PC-9 (cell line): Measurements from ENCODE around the gene E2F6. TPM values are rescaled to one million over a fixed set of nuclear protein-coding genes. Genes with fewer than 3 reads are reported as not detected.
A peak's percentile ranks its signal among the peaks of the same experiment; 100 is the strongest.

Source experiments
- BruUV-seq: library from RNA; stranded (reverse); fragments of 400-500 nt; replicated peaks from 2 replicates; lab custom pipeline; 2021; lab: Mats Ljungman, UMichigan
- CTCF ChIA-PET: fragments of 300-600 bp; sonication (Branson Sonifier 250); formaldehyde crosslinking; loops from one replicate; lab custom pipeline; 2022; ENCODE audit warnings: antibody characterized with exemption; lab: Charles Lee
- POLR2A ChIA-PET: fragments of 300-600 bp; sonication (Branson Sonifier 250); formaldehyde crosslinking; loops from one replicate; lab custom pipeline; 2022; ENCODE audit warnings: antibody characterized with exemption; ENCODE audit not compliant: unreplicated experiment; lab: Charles Lee
- DNase-seq, 2 experiments: peaks; one replicate each; pipeline versions ENCODE4 v3.0.0 to v3.0.0-alpha.2; 2015 to 2022; ENCODE audit warnings: mixed read lengths in 1 of 2
- H2AFZ ChIP-seq: fragments of 200-600 bp; sonication (generic); 2 replicates; pipeline ENCODE4 v1.8.1; 2017; ENCODE audit warnings: antibody characterized with exemption
- H3F3A ChIP-seq: fragments of 200-600 bp; sonication (generic); 2 replicates; pipeline ENCODE4 v1.8.1; 2017; ENCODE audit warnings: antibody characterized with exemption, mild to moderate bottlenecking, low read depth; ENCODE audit not compliant: insufficient read depth
- H3K27ac ChIP-seq: fragments of 200-600 bp; sonication (generic); 2 replicates; pipeline ENCODE4 v1.6.1; 2016; ENCODE audit warnings: mixed run types
- H3K27me3 ChIP-seq: fragments of 200-600 bp; sonication (generic); 2 replicates; pipeline ENCODE4 v1.6.1; 2016; ENCODE audit warnings: low read depth, mixed run types; ENCODE audit not compliant: insufficient read depth
- H3K36me3 ChIP-seq: fragments of 200-600 bp; sonication (generic); 2 replicates; pipeline ENCODE4 v1.6.1; 2016; ENCODE audit warnings: low read depth, mixed run types
- H3K4me1 ChIP-seq: fragments of 200-600 bp; sonication (generic); replicated peaks from 2 replicates; pipeline ENCODE4 v1.6.1; 2016; ENCODE audit warnings: mixed run types; ENCODE audit not compliant: insufficient read depth
- H3K4me2 ChIP-seq: fragments of 200-600 bp; sonication (generic); 2 replicates; pipeline ENCODE4 v1.6.1; 2017; ENCODE audit warnings: mixed run types
- H3K4me3 ChIP-seq: fragments of 200-600 bp; sonication (generic); 2 replicates; pipeline ENCODE4 v1.6.1; 2016; ENCODE audit warnings: mixed run types
- H3K79me2 ChIP-seq: fragments of 200-600 bp; sonication (generic); 2 replicates; pipeline ENCODE4 v1.6.1; 2017; ENCODE audit warnings: low read depth, mixed run types
- H3K9me2 ChIP-seq: fragments of 200-600 bp; sonication (generic); 2 replicates; pipeline ENCODE4 v1.8.1; 2017; ENCODE audit warnings: mild to moderate bottlenecking; ENCODE audit not compliant: insufficient read depth
- H3K9me3 ChIP-seq: fragments of 200-600 bp; sonication (generic); 2 replicates; pipeline ENCODE4 v1.8.1; 2016; ENCODE audit warnings: low read depth; ENCODE audit not compliant: insufficient read depth
- H4K20me1 ChIP-seq: fragments of 200-600 bp; sonication (generic); 2 replicates; pipeline ENCODE4 v1.8.1; 2017; ENCODE audit not compliant: insufficient read depth
- EZH2 ChIP-seq: fragments of 200-600 bp; sonication (generic); IDR thresholded peaks from 2 replicates; pipeline ENCODE4 v1.8.0; 2017; ENCODE audit warnings: antibody characterized with exemption, low read depth
- intact Hi-C: fragments of 100-400 bp; cut with micrococcal nuclease; formaldehyde crosslinking; loops from one replicate; pipeline ENCODE4 v1.10.0; 2022; ENCODE audit not compliant: unreplicated experiment
- total RNA-seq: library from RNA; stranded (reverse); gene quantifications from 2 replicates; pipeline ENCODE4 v1.2.3, GENCODE V29; 2021
- TF ChIP-seq, protein P1 (sequence below): fragments of 200-600 bp; sonication (generic); conservative IDR thresholded peaks from 2 replicates; pipeline ENCODE4 v1.6.1; 2017; ENCODE audit warnings: mixed run types, antibody characterized with exemption, mild to moderate bottlenecking, moderate library complexity

E2F6 gene
- total RNA-seq, 1 experiment from 2014 or later: 15.2 TPM

DNA sequence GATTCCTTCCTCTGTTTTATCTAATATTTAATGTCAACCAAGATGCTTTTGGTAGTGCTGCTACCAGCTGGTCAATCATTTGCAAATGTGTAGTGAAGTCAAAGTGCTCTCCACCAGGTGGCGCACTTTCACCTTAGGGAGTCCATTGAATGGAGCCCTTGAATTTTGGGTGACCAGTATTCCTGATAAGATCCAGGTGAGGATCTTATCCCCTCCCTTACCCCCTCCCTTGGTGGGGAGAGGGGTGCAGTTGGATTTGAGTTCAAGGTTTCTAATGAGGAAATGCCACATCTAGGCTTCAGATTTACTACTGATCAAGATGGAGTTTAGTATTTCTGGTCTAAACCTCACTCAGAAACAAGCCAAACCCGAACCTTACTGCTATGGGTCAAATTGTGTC lies 12.0 kb upstream of the E2F6 start:
- Histone ChIP-seq H3K27me3 (no peaks in the 10 kb centered on the region), H3K4me1 (no peaks in the 10 kb centered on the region), H3K4me3 (no peak overlapping the region), H3F3A (no peaks in the 10 kb centered on the region), H2AFZ (no peak overlapping the region), H3K27ac (no peak overlapping the region), H3K36me3 (no peaks in the 10 kb centered on the region), H3K9me3 (no peaks in the 10 kb centered on the region), H3K4me2 (no peak overlapping the region), H3K79me2 (no peaks in the 10 kb centered on the region), H4K20me1 (no peaks in the 10 kb centered on the region), H3K9me2 (no peaks in the 10 kb centered on the region)
- DNase-seq: peak; percentile 53 to 72
- no TSS peak for BruUV-seq
- ChIA-PET POLR2A (no interaction called here), CTCF (interaction anchor here (0.5 to 1.0 kb wide), 3 partner anchors 105 to 762 kb away, joined by 3 to 11 read pairs (median 4); no protein-coding TSS in a partner anchor)
- TF ChIP-seq, protein P1, sequence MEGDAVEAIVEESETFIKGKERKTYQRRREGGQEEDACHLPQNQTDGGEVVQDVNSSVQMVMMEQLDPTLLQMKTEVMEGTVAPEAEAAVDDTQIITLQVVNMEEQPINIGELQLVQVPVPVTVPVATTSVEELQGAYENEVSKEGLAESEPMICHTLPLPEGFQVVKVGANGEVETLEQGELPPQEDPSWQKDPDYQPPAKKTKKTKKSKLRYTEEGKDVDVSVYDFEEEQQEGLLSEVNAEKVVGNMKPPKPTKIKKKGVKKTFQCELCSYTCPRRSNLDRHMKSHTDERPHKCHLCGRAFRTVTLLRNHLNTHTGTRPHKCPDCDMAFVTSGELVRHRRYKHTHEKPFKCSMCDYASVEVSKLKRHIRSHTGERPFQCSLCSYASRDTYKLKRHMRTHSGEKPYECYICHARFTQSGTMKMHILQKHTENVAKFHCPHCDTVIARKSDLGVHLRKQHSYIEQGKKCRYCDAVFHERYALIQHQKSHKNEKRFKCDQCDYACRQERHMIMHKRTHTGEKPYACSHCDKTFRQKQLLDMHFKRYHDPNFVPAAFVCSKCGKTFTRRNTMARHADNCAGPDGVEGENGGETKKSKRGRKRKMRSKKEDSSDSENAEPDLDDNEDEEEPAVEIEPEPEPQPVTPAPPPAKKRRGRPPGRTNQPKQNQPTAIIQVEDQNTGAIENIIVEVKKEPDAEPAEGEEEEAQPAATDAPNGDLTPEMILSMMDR: peak; percentile 97
- no peak for TF ChIP-seq EZH2
- intact Hi-C loops: loop anchor here (1.0 to 2.0 kb wide), 4 partner anchors 106 to 345 kb away; a partner anchor contains a TSS

DNA sequence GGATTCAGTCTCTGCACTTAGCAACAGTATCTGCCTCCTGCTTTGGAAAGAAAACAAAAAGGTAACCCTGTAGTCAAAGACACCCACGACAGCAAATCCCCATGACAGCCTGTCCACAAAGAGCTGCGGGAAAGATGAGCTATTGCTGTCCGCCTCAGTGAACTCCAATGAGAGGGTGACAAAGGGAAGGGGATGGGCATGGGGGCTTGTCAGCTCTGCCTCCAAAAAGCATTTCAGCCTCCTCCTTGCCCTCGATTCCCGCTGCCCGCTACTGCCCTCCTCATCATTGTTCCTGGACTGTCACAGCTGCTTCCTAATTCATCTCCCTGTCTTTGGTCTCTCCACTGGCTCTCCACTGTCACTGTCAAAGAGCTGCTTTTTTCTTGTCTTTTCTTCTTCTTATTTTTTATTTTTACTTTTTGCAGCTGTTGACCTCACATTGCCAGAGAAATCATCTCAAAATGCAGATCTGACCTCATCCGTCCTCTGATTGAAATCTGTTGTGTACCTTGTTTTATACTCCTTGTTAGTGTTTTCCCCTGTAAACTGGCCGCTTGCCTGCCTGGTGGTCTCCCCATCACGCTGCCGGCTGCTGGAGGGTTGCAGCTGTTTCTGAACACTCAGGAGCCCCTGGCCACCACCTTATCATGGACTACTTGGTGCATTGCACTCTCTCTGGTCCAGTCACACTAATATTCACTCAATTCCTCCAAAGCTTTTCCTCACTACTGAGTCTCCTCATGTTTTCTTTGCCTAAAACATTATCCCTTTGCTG lies 7.9 kb upstream of the E2F6 start:
- Histone ChIP-seq H3K79me2 (no peaks in the 10 kb centered on the region), H3K27me3 (no peaks in the 10 kb centered on the region), H3K4me1 (no peaks in the 10 kb centered on the region), H3K27ac (no peak overlapping the region), H3K4me2 (no peak overlapping the region), H3K36me3 (no peaks in the 10 kb centered on the region), H3K9me2 (no peaks in the 10 kb centered on the region), H3F3A (no peaks in the 10 kb centered on the region), H3K9me3 (no peaks in the 10 kb centered on the region), H3K4me3 (no peak overlapping the region), H4K20me1 (no peaks in the 10 kb centered on the region), H2AFZ (no peak overlapping the region)
- no TSS peak for BruUV-seq
- ChIA-PET CTCF (interaction anchor here (0.6 kb wide), 1 partner anchor 24 kb away, joined by 7 read pairs; no protein-coding TSS in a partner anchor), POLR2A (interaction anchor here (0.7 kb wide), 1 partner anchor 212 kb away, joined by 5 read pairs; no protein-coding TSS in a partner anchor)
- TF ChIP-seq, protein P1: no peak
- TF ChIP-seq EZH2: no peak
- no peak for DNase-seq
- intact Hi-C loops: no loop called here

DNA sequence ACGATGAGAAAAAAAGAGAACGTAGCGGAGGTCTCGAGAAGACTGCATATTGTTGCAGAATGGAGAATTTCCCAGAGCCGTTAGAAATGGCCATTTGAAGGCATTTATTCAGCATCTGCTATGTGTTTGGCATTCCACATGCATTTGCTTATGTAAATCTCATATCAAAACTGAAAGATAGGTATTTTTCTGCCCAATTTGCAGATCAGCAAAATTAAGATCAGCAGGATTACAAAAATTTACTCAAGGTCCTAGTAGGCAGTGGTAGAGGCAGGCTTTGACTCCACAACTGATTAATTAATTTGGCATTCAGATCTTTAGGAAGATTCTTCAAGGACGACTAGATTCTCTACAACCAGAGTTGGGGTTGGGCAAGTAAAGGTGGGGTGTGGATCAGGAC lies 1.8 kb upstream of the E2F6 start:
- intact Hi-C loops: no loop called here
- H3K9me2 ChIP-seq: no peaks in the 10 kb centered on the region
- no peaks in the 10 kb centered on the region for H3K27me3 ChIP-seq
- no peaks in the 10 kb centered on the region for H3K9me3 ChIP-seq
- POLR2A ChIA-PET: no interaction called here
- H3K4me2 ChIP-seq: no peak overlapping the region
- no peak overlapping the region for H3K27ac ChIP-seq
- DNase-seq: no peak
- peaks cover 29% of the 10 kb centered on the region for H3K79me2 ChIP-seq
- CTCF ChIA-PET: no interaction called here
- no TSS peak for BruUV-seq
- H3K4me1 ChIP-seq: peaks cover 23% of the 10 kb centered on the region
- H3K4me3 ChIP-seq: no peak overlapping the region
- peaks cover 23% of the 10 kb centered on the region for H4K20me1 ChIP-seq
- H3F3A ChIP-seq: no peaks in the 10 kb centered on the region
- TF ChIP-seq EZH2: no peak
- TF ChIP-seq, protein P1: no peak
- H3K36me3 ChIP-seq: peaks cover 9% of the 10 kb centered on the region; the same call in 1 of the 2 replicates
- H2AFZ ChIP-seq: no peak overlapping the region
